GM23338 (cell line): ENCODE measurements around the gene CCDC9B. TPM values are rescaled to one million over a fixed set of nuclear protein-coding genes. Genes with fewer than 3 reads are reported as not detected.

Experiments used
- ATAC-seq: fragments of 200-7000 bp; cut with Tn5 transposase; 3 replicates; pipeline ENCODE4 v1.9.1; 2020
- DNase-seq: peaks from one replicate; pipeline ENCODE4 v3.0.0-alpha.2; 2015; ENCODE audit warnings: low spot score
- H2AFZ ChIP-seq: fragments of 200-600 bp; sonication (generic); 2 replicates; pipeline ENCODE4 v1.8.0; 2016; ENCODE audit warnings: antibody characterized with exemption, mild to moderate bottlenecking, moderate library complexity
- H3F3A ChIP-seq: fragments of 200-600 bp; sonication (generic); replicated peaks from 2 replicates; pipeline ENCODE4 v1.8.0; 2017; ENCODE audit warnings: antibody characterized with exemption, mixed run types, low read depth
- H3K27ac ChIP-seq: fragments of 200-600 bp; sonication (generic); 2 replicates; pipeline ENCODE4 v1.6.1; 2016; ENCODE audit warnings: low read depth
- H3K27me3 ChIP-seq: fragments of 200-600 bp; sonication (generic); 2 replicates; pipeline ENCODE4 v1.8.0; 2016; ENCODE audit warnings: mild to moderate bottlenecking, mixed run types, moderate library complexity; ENCODE audit not compliant: insufficient read depth
- H3K36me3 ChIP-seq: fragments of 200-600 bp; sonication (generic); 2 replicates; pipeline ENCODE4 v1.8.0; 2016; ENCODE audit warnings: mild to moderate bottlenecking; ENCODE audit not compliant: insufficient read depth
- H3K4me1 ChIP-seq: fragments of 200-600 bp; sonication (generic); 2 replicates; pipeline ENCODE4 v1.8.0; 2016; ENCODE audit warnings: mild to moderate bottlenecking, moderate library complexity; ENCODE audit not compliant: insufficient read depth
- H3K4me2 ChIP-seq: fragments of 200-600 bp; sonication (generic); 2 replicates; pipeline ENCODE4 v1.7.1; 2017; ENCODE audit warnings: mixed run types
- H3K4me3 ChIP-seq: fragments of 200-600 bp; sonication (generic); 2 replicates; pipeline ENCODE4 v1.6.1; 2016; ENCODE audit warnings: mixed run types
- H3K79me2 ChIP-seq: fragments of 200-600 bp; sonication (generic); replicated peaks from 2 replicates; pipeline ENCODE4 v1.8.0; 2017; ENCODE audit warnings: mild to moderate bottlenecking; ENCODE audit not compliant: insufficient read depth
- H3K9me2 ChIP-seq: fragments of 200-600 bp; sonication (generic); 2 replicates; pipeline ENCODE4 v1.8.0; 2017; ENCODE audit not compliant: insufficient read depth
- H4K20me1 ChIP-seq: fragments of 200-600 bp; sonication (generic); replicated peaks from 2 replicates; pipeline ENCODE4 v1.8.0; 2017; ENCODE audit warnings: mild to moderate bottlenecking; ENCODE audit not compliant: insufficient read depth
- H3K27ac Mint-ChIP-seq: 2 replicates; pipeline ENCODE4 v1.8.0; 2020; ENCODE audit warnings: inconsistent platforms, mild to moderate bottlenecking, moderate library complexity, mixed read lengths
- H3K27me3 Mint-ChIP-seq: 3 replicates; pipeline ENCODE4 v1.8.0; 2022; ENCODE audit warnings: low read depth, mild to moderate bottlenecking, moderate library complexity, mixed read lengths, inconsistent platforms; ENCODE audit not compliant: insufficient read depth, poor library complexity
- H3K36me3 Mint-ChIP-seq: 3 replicates; pipeline ENCODE4 v1.8.0; 2021; ENCODE audit warnings: low read depth, mild to moderate bottlenecking, inconsistent platforms, moderate library complexity, mixed read lengths
- H3K4me1 Mint-ChIP-seq: 3 replicates; pipeline ENCODE4 v1.8.0; 2020; ENCODE audit warnings: mild to moderate bottlenecking, inconsistent platforms, mixed read lengths
- H3K4me3 Mint-ChIP-seq: 3 replicates; pipeline ENCODE4 v1.8.0; 2021; ENCODE audit warnings: moderate library complexity, mild to moderate bottlenecking, inconsistent platforms, mixed read lengths
- H3K9me3 Mint-ChIP-seq: 3 replicates; pipeline ENCODE4 v1.8.0; 2020; ENCODE audit warnings: moderate library complexity, mild to moderate bottlenecking, inconsistent platforms, mixed read lengths
- CREB1 ChIP-seq: fragments of 250-450 bp; sonication (Bioruptor Pico); IDR thresholded peaks from 2 replicates; pipeline ENCODE4 v1.5.0; 2020; ENCODE audit warnings: low read depth, mild to moderate bottlenecking, moderate library complexity
- CTCF ChIP-seq, 2 experiments: fragments of 200-600 bp in 1 of 2; sonication (generic) in 1 of 2; conservative IDR thresholded peaks; 2 replicates each; pipeline versions ENCODE4 v1.5.1 to v1.6.1; 2016 to 2017; ENCODE audit warnings: antibody characterized with exemption in 2 of 2, low read depth in 2 of 2, mild to moderate bottlenecking in 2 of 2, moderate library complexity in 1 of 2
- ETS1 ChIP-seq: IDR thresholded peaks from 2 replicates; pipeline ENCODE4 v1.6.1; 2016; ENCODE audit warnings: antibody characterized with exemption
- EZH2 ChIP-seq: fragments of 200-600 bp; sonication (generic); IDR thresholded peaks from one replicate; pipeline ENCODE4 v1.8.0; 2017; ENCODE audit warnings: antibody characterized with exemption, mild to moderate bottlenecking, low read depth; ENCODE audit not compliant: unreplicated experiment
- EZH2phosphoT487 ChIP-seq: fragments of 200-600 bp; sonication (generic); IDR thresholded peaks from one replicate; pipeline ENCODE4 v1.8.1; 2018; ENCODE audit warnings: antibody characterized with exemption; ENCODE audit not compliant: unreplicated experiment
- JUNB ChIP-seq: IDR thresholded peaks from one replicate; pipeline ENCODE4 v1.6.1; 2016; ENCODE audit warnings: antibody characterized with exemption; ENCODE audit not compliant: unreplicated experiment
- NANOG ChIP-seq: IDR thresholded peaks from 2 replicates; pipeline ENCODE4 v1.6.1; 2016; ENCODE audit warnings: antibody characterized with exemption, borderline replicate concordance
- POLR2AphosphoS5 ChIP-seq: IDR thresholded peaks from 2 replicates; pipeline ENCODE4 v1.6.1; 2016; ENCODE audit warnings: antibody characterized with exemption, low read depth
- REST ChIP-seq: IDR thresholded peaks from one replicate; pipeline ENCODE4 v1.6.1; 2018; ENCODE audit warnings: antibody characterized with exemption; ENCODE audit not compliant: unreplicated experiment
- STAT1 ChIP-seq: IDR thresholded peaks from one replicate; pipeline ENCODE4 v1.6.1; 2016; ENCODE audit warnings: antibody characterized with exemption; ENCODE audit not compliant: unreplicated experiment
- ZNF114 ChIP-seq: fragments of 250-450 bp; sonication (Bioruptor Pico); IDR thresholded peaks from 2 replicates; pipeline ENCODE4 v1.5.0; 2020; ENCODE audit warnings: mild to moderate bottlenecking, moderate library complexity
- ZNF331 ChIP-seq: fragments of 250-450 bp; sonication (Bioruptor Pico); IDR thresholded peaks from 2 replicates; pipeline ENCODE4 v1.5.0; 2020; ENCODE audit warnings: low read depth, mild to moderate bottlenecking, moderate library complexity
- ZNF462 ChIP-seq: fragments of 250-450 bp; sonication (Bioruptor Pico); IDR thresholded peaks from 2 replicates; pipeline ENCODE4 v1.5.0; 2020; ENCODE audit warnings: mild to moderate bottlenecking, moderate library complexity
- polyA plus RNA-seq: library from polyadenylated mRNA; unstranded; fragments of >200 nt; fragmentation: Nextera tagmentation; extraction: Ambion mirVana; gene quantifications from 2 replicates; pipeline ENCODE4 v1.2.1, GENCODE V29; 2016
- total RNA-seq: library from RNA; depleted of rRNA; stranded (reverse); fragments of >200 nt; shearing (Covaris generic); gene quantifications from 2 replicates; pipeline ENCODE4 v1.2.3, GENCODE V29; 2014

The CCDC9B gene
- total and polyA plus RNA-seq, 2 experiments from 2014 or later = 0.18 to 0.97 TPM

- H3K27me3 ChIP-seq = peaks cover 28% of the 10 kb centered on the region
- peaks cover 31% of the 10 kb centered on the region for H3K27me3 Mint-ChIP-seq
These were observed 29.2 kb upstream of the CCDC9B start for GRCh38 chr15:40369971-40370370.

More at GRCh38 chr15:40369971-40370370, 29.2 kb upstream of the CCDC9B start:
- Histone ChIP-seq H3K9me2 (no peaks in the 10 kb centered on the region), H3F3A (0 out of 2 replicates have a peak, but pooled peaks cover 3% of the 10 kb centered on the region), H2AFZ (no peak overlapping the region), H3K4me1 (peaks cover 19% of the 10 kb centered on the region), H3K4me3 (no peak overlapping the region), H4K20me1 (no peaks in the 10 kb centered on the region), H3K27ac (no peak overlapping the region), H3K79me2 (no peaks in the 10 kb centered on the region), H3K36me3 (no peaks in the 10 kb centered on the region), H3K4me2 (no peak overlapping the region)
- H3K9me3 Mint-ChIP-seq = peaks cover 2% of the 10 kb centered on the region; the same call in 1 of the 3 replicates
- H3K4me3 Mint-ChIP-seq = no peak overlapping the region
- no peak overlapping the region for H3K27ac Mint-ChIP-seq
- no peak for ATAC-seq
- no peak for DNase-seq
- no peak for TF ChIP-seq ZNF462 (CRISPR knock-in tag)
- TF ChIP-seq ZNF114 (CRISPR knock-in tag) = no peak
- TF ChIP-seq CREB1 (CRISPR knock-in tag) = no peak
- TF ChIP-seq REST = no peak
- TF ChIP-seq POLR2AphosphoS5 = no peak
- TF ChIP-seq EZH2phosphoT487 = no peak
- TF ChIP-seq ZNF331 (CRISPR knock-in tag) = no peak
- no peak for TF ChIP-seq CTCF (conservative IDR thresholded peaks at IDR 0.05; ENCODE audit: low read depth in 2 of 2)
- TF ChIP-seq JUNB = no peak
- TF ChIP-seq STAT1 = no peak
- TF ChIP-seq ETS1 = no peak
- TF ChIP-seq NANOG = no peak
- TF ChIP-seq EZH2 = no peak
- H3K36me3 Mint-ChIP-seq = no peaks in the 10 kb centered on the region; the same call in 2 of the 3 replicates
- H3K4me1 Mint-ChIP-seq = peaks cover 27% of the 10 kb centered on the region
